NCI-H1436 treated with DMSO at 0.1 percent for 48 hours (cell line): ENCODE data around the gene ULK3.
A peak's percentile ranks its signal among the peaks of the same experiment; 100 is the strongest.

Source experiments
- DNase-seq: peaks from one replicate; lab custom pipeline; 2025; lab: John Stamatoyannopoulos, UW

ULK3 gene

GRCh38 chr15:74822233-74822632 lies 20.7 kb downstream of the ULK3 start:
- no peak for DNase-seq

DNA sequence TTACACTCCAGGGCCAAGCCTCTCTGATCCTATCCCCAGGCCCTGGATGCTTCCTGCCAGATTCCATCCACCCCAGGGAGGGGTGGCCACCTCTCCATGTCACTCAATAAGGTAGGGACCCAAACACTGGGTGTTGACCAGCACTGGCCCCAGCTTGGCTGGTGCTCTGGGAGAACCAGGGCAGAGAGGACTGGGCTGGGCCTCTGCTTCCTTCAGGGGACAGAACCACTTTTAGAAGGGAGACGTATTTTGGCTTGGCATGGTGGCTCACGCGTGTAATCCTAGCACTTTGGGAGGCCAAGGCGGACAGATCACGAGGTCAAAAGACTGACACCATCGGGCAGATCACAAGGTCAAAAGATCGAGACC lies 21.2 kb downstream of the ULK3 start:
- DNase-seq, result no peak

GRCh38 chr15:74821091-74821789 lies 21.7 kb downstream of the ULK3 start:
- no peak for DNase-seq

DNA sequence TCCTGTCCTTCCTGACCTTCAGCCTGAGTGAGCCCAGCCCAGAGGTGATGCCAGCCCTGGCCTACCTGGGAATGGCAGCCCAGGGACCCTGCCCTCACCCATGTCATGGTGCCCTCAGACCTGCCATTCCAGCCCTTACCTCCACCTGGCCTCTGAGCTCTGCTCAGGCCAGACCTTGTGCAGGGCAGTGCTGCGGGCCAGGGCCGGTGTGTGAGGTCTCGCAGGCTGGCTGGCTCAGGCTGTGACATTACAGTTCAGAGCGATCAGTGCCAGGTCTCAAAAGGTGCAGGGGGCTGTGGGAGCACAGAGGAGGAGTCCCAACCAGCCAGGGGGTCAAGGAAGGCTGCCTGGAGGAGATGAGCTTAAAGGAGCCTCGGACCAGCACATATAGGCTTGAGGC lies 22.9 kb downstream of the ULK3 start:
- DNase-seq, result no peak

DNA sequence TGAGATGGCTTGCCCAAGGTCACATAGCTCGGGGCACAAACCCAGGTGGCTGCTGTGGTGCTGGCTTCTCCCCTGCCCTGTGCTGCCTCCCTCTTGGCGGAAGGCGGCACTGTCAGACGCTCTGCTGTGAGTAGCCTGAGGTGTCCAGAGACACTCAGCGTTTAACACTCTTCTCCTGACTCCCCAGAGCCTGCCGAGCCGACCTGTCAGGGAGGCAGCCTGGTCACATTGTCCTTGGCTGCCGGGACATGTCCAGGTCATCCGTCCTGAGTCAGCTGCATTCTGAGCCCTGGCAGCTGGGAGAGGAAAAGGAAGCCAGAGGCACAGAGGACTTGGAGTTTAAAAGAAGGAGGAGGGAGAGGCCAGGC lies 25.6 kb downstream of the ULK3 start:
- no peak for DNase-seq

DNA sequence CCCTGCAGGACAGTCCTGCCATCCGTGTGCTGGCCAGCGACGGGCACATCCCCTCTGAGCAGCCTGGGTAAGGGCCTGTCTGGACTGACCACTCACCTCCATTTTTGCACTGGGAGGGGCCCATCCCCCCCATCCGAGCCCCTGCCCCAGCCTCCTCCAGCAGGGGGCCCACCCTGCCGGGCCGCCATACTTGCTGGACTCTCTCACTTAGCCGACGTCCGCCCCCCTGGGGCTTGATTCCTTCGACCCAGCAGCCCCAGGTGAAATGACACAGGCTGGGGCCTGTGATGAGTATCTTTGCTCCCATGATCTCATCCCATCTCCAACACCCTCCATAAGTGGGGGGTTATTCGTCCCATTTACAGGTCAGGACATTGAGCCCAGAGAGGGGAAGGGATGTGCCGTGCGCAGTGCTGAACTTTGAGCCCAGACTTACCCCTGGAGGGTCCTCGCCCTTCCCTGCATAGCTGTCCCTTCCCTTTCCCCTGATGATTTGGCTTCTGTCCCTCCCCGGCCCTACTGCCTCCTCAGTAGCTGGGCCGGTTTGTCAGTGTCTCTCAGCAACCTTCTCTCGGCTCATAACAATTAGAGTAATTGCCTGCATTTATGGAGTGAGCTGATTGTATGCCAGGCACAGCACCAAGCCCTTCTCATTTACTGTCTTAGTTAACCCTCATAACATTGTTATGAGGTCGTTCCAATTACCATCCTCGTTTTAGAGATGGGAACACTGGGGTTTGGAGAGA lies 26.2 kb downstream of the ULK3 start:
- DNase-seq, result peak; percentile 23

- DNase-seq, result no peak
Observed at GRCh38 chr15:74815961-74816360, 27.0 kb downstream of the ULK3 start.

DNA sequence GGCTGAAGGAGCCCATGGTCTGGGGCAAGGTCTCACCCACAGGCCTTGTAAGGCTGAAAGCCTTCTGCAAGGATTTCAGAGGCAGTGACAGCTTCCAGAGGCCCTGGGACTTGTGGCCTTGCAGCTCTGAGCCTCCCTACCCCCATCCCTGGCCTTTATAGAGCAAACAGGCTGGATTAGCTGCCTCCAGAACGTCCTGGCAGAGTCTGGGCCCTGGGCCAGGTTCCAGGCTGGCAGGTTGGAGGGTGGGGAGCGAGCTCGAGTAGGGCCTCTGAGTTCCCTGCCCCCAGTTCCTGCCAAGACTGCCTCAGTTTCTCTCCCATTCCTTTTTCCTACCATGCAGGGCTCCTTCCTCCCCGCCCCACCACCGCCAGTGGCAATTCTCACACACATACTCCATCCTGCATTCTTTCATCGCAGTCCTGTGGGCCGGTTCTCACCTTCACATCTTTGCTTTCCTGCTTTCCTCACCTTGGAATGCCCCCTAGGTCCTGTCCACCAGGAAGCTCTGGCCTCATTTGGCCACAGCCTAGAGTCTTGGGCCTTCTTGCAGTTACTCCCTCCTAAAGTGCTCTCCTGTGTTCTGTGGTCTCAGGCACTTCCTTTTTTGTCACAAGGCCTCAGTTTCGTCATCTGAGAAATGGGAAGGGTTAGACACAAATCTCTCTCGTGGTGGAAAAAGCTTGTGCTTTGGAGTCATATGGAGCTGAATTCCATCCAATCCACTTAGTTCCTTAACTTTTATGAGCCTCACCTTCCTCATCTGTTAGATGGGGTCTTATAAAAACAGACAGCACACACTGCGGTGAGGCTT lies 27.6 kb downstream of the ULK3 start:
- no peak for DNase-seq

GRCh38 chr15:74812533-74812932 lies 30.4 kb downstream of the ULK3 start, which contains the start of gene LMAN1L:
TSS of gene LMAN1L (plus strand) at chr15:74812835. CDS start at chr15:74812855, 20 bp downstream.
- DNase-seq, result no peak

DNA sequence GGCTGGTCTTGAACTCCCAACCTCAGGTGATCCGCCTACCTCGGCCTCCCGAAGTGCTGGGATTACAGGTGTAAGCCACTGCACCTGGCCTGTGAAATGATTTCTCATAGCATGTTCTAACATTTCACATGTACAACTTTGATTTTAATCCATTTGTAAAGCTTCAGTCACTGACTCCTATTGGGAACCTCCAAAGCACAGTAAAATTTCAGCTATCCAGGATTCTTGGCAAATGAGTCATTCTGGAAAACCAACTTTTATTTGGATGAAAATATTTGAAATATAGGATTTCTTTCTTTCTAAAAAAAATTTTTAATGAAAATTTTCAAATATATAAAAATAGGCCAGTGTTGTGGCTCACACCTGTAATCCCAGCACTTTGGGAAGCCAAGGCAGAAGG lies 33.0 kb downstream of the ULK3 start:
- no peak for DNase-seq

GRCh38 chr15:74809242-74809641 lies 33.7 kb downstream of the ULK3 start:
- DNase-seq, result no peak

- DNase-seq, result no peak
Observed at GRCh38 chr15:74808840-74809229, 34.1 kb downstream of the ULK3 start.

GRCh38 chr15:74808078-74808839 lies 34.7 kb downstream of the ULK3 start:
- no peak for DNase-seq

- no peak for DNase-seq
Observed at GRCh38 chr15:74807282-74807681, 35.7 kb downstream of the ULK3 start.

DNA sequence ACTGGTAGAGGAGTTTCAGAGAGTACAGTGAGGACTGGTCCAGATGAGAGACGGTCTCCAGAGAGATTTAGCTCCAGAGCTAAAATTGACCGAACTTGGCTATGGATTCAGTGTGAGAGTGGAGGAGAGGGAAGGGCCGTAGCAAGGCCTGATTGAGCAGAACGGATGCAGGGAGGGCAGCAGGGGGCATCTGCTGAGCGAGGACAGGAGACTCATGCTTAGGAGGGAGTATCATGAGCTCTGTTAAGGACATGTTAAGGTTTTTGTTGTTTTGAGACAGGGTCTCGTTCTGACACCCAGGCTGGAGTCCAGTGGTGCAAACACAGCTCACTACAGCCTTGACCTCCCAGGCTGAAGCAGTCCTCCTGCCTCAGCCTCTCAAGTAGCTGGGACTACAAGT lies 38.0 kb downstream of the ULK3 start:
- DNase-seq, result no peak

DNA sequence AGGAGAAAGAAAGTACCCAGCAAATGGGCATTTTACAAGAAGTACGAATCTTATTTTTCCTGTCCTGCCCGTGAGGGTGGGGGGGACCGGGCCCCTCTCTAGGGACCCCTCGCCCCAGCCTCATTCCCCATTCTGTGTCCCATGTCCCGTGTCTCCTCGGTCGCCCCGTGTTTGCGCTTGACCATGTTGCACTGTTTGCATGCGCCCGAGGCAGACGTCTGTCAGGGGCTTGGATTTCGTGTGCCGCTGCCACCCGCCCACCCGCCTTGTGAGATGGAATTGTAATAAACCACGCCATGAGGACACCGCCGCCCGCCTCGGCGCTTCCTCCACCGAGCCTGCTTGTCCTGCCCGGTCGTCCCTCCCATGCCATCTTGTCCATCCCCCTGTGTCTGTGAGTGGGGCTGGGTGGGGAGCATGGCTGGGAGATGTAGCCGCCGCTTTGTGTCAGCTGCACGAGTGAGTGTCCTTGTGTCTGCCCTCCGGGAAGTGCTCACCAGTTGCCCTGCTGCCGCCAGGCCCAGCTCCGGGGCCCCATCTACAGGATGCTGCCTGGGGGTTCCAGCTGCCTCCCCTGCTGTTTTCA lies 40.0 kb downstream of the ULK3 start:
- no peak for DNase-seq

GRCh38 chr15:74802290-74802689 lies 40.7 kb downstream of the ULK3 start:
- no peak for DNase-seq

DNA sequence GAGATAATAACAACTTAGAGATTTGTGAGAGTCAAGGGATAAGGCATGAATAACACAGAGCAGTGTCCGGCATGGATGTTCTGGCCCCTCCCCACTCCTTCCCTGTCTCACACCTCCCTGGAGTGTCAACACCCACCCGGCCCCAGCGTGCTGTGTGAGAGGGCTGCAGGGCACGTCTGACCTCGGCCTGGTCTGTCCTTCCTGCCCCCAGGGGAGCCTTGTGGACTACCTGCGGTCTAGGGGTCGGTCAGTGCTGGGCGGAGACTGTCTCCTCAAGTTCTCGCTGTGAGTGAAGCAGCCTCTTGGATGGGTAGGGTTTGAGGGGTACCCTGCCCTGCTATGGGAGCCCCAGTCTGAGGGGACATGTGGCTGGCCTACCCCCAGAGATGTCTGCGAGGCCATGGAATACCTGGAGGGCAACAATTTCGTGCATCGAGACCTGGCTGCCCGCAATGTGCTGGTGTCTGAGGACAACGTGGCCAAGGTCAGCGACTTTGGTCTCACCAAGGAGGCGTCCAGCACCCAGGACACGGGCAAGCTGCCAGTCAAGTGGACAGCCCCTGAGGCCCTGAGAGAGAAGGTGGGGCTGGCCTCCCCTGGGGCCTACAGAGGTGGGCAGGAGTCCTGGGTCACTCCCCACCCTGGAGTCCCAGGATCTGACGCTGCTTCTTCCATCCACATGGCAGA lies 41.5 kb downstream of the ULK3 start:
- DNase-seq, result no peak

- no peak for DNase-seq
Observed at GRCh38 chr15:74800559-74801094, 42.3 kb downstream of the ULK3 start.

- no peak for DNase-seq
Observed at GRCh38 chr15:74799856-74800558, 42.9 kb downstream of the ULK3 start.
